Measurements from ENCODE around the gene TBC1D1. TPM values are rescaled to one million over a fixed set of nuclear protein-coding genes. Genes with fewer than 3 reads are reported as not detected.

Gene TBC1D1
- total RNA-seq, 4 donors from 2014 or later, result 56.4 to 127 (median 94.8) TPM

DNA sequence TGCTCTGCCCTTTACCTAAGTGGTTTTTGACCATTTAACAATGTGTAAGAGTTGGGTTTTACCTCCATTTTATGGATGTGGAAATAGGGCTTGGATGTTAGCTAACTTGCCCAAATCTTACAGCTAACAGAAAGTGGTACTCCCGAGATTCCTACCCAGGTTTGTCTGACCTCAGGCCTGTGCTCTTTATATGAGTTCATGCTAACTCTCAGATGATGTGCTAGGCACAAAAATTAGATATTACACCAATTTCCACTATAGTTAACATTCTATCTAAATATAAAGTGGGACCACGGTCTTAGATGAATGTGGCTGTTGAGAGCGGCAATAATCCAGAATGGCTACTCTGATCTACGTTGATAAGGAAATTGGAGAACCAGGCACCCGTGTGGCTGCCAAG lies 69.2 kb downstream of the TBC1D1 start, which contains the start of gene PTTG2:
Gene PTTG2, plus strand, starts transcription at position 301 of the 400 bp plus-strand sequence. Its CDS starts 37 bp downstream, at position 338.
- DNase-seq (ENCODE audit: low spot score) (no peak), ATAC-seq (ENCODE audit: low FRiP score) (no peak)
- TF ChIP-seq, protein P1, sequence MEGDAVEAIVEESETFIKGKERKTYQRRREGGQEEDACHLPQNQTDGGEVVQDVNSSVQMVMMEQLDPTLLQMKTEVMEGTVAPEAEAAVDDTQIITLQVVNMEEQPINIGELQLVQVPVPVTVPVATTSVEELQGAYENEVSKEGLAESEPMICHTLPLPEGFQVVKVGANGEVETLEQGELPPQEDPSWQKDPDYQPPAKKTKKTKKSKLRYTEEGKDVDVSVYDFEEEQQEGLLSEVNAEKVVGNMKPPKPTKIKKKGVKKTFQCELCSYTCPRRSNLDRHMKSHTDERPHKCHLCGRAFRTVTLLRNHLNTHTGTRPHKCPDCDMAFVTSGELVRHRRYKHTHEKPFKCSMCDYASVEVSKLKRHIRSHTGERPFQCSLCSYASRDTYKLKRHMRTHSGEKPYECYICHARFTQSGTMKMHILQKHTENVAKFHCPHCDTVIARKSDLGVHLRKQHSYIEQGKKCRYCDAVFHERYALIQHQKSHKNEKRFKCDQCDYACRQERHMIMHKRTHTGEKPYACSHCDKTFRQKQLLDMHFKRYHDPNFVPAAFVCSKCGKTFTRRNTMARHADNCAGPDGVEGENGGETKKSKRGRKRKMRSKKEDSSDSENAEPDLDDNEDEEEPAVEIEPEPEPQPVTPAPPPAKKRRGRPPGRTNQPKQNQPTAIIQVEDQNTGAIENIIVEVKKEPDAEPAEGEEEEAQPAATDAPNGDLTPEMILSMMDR (IDR thresholded peaks at IDR 0.05), result no peak

DNA sequence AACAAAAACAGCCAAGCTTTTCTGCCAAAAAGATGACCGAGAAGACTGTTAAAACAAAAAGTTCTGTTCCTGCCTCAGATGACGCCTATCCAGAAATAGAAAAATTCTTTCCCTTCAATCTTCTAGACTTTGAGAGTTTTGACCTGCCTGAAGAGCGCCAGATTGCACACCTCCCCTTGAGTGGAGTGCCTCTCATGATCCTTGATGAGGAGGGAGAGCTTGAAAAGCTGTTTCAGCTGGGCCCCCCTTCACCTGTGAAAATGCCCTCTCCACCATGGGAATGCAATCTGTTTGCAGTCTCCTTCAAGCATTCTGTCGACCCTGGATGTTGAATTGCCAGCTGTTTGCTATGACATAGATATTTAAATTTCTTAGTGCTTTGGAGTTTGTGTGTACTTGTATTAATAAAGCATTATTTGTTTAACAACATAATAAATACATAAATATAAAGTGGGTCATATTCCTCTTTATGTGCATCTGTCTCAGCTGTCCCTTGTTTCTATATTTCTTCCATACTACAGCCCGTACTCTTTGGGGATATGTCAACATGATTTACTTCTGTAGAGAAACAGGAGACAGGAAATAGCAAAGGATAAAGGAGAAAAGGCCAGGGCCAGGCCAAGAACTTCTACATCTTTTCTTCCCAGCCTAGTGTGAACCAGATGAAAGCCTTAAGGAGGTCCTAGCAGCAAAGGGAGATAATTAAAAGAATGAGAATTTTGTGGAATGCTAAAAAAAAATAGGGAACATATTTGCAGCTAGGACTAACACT lies 70.0 kb downstream of the TBC1D1 start:
- no peak for DNase-seq (ENCODE audit: low spot score)
- no peak for ATAC-seq (ENCODE audit: low FRiP score)
- TF ChIP-seq, protein P1 (IDR thresholded peaks at IDR 0.05), result no peak

DNA sequence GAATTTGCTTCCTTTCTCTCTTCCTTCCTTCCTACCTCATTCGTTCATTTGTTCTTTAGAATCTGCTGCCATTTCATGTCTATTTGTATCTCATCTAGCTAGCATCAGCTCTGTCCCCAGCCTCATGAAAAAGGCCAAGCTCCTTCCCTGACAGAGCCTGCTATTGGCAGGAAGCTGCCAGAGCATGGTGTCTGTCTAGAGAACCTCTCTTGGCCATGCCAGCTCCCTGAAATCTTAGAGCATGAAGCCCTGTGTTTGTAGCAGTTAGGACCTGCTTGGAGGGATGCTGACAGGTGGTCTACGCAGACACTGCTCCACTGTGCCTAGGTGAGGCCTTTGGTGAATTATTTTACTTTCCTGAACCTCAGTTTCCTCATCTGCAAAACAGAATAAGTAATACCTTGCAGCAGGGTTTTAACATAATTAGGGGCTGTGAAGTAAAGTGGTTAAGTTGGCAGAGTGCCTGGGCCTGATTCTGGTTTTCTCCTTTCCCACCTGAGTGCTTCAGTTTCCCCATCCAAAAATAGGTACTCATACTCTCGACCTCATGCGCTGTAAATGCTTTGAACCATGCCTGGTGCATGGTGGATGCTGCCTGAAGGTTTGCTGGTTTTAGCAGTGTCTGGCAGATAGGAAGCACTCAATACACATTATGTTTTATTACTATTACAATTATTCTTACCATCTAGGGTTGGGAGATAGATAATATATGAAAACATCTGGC lies 74.0 kb downstream of the TBC1D1 start:
- DNase-seq (ENCODE audit: low spot score), result no peak
- no peak for ATAC-seq (ENCODE audit: low FRiP score)
- TF ChIP-seq, protein P1 (IDR thresholded peaks at IDR 0.05), result no peak

DNA sequence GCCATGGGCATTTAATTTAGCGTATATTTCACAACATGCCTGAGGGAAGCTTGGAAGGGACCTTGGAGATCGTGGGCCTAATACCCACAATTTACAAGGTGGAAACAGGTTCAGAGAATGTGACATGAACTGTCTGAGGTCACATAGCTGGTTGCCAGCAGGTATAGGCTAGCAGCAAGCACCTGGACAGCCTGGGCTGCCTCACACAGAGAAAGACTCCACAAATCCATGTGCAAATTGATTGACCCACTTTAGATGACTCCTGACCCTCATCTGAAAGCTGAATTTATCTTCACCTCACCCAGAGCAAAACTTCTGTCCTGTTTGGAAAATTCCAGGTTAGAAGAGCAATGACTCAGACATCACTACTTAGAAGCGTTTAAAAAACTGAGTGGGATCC lies 75.2 kb downstream of the TBC1D1 start:
- DNase-seq (ENCODE audit: low spot score) (no peak), ATAC-seq (ENCODE audit: low FRiP score) (no peak)
- TF ChIP-seq, protein P1 (IDR thresholded peaks at IDR 0.05), result no peak

DNA sequence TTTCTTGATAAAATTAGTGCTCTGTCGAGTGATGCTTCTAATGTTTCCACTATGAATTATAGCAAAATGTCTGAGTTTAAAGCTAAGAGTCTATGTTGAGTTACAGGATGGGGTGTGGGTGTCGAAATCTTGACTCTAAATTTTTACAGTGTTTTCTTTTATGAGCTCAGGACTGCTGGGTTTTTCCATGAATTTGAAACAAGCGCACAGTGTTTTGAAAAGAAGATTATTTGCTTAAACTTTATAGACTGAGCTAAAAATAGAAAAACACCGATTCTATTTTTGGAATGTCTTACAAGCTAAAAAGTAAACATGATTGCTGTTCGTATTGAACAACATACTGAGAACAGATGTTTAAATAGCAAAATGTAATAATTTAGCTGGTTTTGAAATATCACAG lies 76.9 kb downstream of the TBC1D1 start:
- DNase-seq (ENCODE audit: low spot score) (no peak), ATAC-seq (ENCODE audit: low FRiP score) (no peak)
- TF ChIP-seq, protein P1 (IDR thresholded peaks at IDR 0.05), result no peak

DNA sequence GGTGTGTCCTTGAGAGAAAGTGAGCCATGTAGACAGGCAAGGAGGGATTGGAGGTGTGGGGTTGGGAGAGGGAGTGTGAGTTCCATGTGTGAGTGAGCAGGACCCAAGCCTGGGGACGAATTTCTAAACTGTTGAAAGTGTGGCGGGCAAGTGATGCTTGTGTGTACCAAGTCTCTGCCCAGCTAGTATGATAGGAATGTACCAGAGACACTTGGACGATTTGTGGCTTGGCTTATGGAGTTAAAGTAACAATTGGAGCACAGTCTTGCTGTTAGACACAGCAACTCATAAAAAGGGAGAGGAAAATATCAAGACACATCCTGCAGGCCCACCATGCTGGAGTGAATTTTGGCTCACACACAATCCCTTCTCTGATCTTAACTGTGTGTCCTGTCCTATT lies 77.9 kb downstream of the TBC1D1 start:
- DNase-seq (ENCODE audit: low spot score), result no peak
- TF ChIP-seq, protein P1 (IDR thresholded peaks at IDR 0.05), result no peak
- no peak for ATAC-seq (ENCODE audit: low FRiP score)
